GM18520 (cell line): ENCODE data around the gene ASAH2.
"Not testable (repeated sequence)": the region's sequence is repeated elsewhere in the genome, so short reads cannot be mapped to it uniquely, and the experiment has no call there.

Source experiments
- ATAC-seq: cut with Tn5 transposase; IDR thresholded peaks from one replicate; pipeline ENCODE4 v1.9.1; 2021; ENCODE audit not compliant: unreplicated experiment

ASAH2 gene

DNA sequence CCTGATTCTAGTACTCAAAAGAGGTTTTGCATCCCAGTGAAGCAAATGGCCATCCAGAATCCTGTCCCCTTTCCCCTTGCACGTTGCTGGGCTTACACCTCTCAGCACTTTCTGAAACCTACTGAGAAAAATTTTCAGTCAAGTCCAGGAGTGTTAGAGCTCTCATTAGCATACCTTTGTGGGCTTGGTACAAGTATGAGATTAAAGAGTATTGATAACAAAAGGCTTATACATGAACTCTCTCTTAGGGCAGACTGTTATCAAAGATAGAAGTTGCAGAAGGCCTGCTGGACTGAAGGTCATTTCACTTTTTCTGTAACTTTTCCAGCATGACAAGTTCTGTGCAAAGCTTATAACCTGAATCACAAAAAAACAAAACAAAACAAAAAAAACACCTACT lies at the start of gene ASAH2:
TSS of gene ASAH2 (minus strand) at position 123 of the 400 bp plus-strand sequence. CDS start 2,906 bp downstream, outside the sequence.
- no peak for ATAC-seq

DNA sequence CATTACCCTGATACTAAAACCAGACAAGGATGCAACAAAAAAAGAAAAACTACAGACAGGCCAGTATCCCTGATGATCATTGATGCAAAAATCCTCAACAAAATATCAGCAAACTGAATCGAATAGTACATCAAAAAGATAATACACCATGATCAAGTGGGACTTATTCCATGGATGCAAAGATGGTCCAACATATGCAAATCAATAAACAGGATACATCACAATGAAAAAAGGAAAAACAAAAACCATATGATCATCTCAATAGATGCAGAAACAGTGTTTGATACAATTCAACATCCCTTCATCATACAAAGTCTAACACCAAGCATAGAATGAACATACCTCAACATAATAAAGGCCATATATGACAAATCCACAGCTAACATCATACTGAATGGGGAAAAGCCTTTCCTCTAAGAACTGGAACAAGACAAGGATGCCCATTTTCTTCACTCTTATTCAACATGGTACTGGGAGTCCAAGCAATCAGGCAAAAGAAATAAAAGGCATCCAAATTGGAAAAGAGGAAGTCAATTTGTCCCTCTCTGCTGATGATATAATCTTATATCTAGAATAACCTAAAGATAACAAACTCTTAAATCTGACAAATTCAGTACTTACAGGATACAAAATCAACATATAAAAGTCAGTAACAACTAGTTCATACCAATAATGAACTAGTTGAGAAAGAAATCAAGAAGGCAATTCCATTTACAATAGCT lies 48.8 kb upstream of the ASAH2 start:
- no peak for ATAC-seq

DNA sequence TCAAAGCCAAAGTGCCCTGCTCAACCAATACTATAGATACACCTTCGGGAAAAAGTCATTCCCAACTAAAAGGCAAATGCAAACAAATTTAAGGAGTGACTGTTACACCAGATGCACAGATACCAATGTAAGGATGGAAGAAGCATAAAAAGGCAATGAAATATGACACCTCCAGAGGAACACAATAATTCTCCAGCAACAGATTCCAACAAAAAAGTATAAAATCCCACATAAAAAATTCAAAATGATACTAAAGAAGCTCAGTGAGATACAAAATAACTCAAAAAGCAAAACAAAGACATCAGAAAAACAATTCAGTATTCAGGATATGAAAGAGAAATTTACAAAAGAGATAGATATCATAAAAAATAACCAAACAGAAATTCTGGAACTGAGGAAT lies 44.1 kb upstream of the ASAH2 start:
- no peak for ATAC-seq

DNA sequence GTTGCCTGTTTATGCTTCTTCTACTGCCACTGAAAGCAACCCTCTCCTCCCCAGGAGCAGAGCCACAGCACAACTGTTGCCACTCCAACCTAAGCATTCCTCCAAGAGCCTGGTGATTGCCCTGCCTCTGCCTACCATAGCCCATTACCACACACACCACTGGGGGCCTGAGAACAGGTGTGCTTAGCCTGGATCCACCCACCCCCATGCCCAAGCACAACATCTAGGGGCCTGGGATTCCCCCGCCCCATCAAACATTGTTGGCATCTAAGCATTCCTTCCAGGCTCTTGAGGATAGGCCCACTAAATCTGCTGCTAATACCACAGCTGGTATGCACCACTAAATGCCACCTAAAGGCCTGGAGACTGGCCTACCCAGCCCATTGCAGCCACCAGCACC lies 43.3 kb upstream of the ASAH2 start:
- ATAC-seq = no peak

DNA sequence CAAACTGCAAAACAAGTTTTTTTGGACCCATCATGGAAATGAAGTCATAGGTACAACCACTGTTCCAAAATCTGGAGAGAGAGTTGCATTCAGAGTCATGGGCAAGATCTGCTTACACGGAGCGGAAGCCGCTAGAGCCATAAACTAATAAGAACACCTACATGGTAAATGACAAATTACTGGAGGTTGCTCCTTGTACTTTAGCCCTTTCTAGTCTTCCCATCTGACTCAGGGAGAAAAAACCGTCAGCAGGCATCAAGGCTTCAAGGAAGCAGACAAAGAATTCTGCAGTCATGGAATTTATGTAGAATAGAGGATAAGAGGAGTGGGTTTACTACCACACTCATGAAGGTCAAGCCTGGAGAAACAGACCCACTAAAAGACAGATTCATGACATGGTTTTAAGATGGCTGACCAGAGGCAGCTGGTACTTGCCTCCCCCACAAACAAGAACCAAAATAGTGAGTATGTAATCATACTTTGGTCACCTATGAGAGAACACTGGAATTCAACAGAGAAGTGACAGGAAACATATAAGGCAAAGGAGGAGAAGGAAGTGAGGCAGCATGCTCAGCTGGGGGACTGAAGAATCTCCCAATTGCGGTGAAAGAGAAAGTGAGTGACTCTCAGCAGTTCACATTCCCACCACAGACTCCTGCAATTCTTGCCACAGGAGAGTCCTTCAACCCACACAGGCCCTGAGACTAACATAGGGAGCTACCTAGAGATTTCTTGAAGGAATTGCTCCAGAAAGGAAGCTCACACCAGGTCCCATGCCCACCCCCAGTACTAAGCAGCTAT lies 42.4 kb upstream of the ASAH2 start:
- no peak for ATAC-seq

DNA sequence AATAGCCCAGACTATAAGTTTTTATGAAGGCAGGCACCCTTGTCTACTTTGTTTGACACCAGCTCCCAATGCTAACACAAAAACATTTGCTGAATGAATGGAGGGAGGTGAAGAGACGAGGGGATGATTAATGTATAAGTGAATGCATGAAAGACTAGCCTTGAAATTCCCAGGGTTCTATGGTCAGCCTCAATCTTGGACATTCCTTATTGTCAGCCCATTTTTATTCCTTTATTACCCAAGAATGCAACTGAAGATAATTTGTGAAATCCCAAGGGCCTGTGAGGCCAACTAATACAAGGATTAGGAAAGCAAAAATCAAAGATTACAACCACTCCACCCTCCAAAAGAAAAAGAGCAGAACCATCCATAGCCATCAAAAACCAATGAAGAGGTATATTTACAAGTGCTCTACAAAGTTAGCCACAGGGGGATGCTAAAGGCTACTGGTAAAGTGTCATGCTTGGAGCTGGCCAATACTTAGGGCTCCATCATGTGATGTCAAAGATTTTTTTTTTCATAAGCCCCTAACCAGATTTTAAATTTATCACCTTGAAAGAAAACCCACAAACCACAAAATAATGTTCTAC lies 40.0 kb upstream of the ASAH2 start:
- no peak for ATAC-seq

DNA sequence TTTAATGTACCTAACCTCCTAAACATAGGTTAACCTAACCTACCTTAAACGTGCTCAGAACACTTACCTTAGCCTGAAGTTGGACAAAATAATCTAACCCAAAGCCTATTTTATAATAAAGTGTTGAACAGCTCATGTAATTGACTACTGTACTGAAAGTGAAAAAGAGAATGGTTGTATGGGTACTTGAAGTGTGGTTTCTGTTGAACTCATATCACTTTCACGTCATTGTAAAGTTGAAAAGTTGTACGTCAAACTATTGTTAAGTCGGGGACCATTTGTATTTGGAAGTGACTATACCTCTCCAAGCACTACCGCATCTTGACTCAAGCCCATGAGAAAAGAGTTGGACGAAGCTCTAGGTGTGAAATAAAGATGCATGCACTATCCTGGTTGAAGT lies 37.9 kb upstream of the ASAH2 start:
- no peak for ATAC-seq

DNA sequence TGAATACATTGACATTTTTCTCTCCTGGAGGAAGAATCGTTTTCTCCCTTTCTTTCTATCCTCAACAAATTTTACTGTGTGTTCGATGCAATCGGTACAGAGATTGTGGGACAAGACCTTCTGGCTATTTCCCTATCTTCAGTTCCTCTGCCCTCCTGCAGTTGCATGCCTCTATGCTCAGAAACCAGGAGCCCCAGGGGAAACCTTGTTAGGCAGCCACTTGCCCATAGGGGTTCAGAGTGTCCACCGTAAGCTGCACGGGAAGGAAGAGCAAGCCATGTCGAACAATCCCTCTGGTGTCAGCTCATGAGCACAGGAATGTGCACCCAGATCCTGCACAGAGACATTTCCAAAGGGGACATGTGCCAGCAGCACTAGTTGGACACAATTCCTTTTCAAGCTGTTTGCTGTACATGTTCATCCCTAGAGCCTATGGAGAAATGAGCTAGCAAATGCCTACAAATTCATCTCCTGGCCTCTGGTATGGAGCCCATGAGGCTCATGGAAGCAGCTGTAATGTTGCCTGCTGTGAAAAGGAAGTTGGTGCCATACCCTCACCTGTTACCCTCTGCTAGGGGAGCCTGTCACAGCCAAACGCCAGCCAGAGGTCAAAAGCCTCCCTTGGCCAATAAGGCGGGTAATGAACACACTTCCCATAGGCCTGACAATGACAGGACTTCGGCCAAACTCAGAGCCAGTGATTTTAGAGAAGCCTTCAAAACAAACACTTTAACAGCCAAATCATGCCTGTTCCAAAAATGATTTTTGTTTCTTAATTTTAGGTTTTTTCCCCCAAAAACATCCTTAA lies 35.9 kb upstream of the ASAH2 start:
- ATAC-seq = no peak

DNA sequence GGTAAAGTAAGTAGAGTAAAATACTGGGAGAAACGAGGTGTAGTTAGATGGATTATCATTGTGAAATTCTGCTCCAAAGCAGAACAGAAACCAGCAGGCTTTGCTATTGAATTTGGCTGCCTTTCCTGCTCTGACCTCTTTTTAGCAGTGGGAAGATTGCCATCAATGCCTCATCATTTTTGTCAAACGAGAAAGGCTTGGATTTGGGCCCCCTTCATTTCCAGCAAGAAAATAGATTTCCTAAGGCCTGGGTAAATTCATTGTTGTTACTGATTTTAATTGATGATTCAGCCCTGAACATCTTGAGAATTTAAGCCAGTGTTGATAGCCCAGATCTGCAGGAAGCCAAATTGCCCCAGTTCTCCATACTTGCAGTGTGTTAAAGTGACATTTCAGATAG lies 35.2 kb upstream of the ASAH2 start:
- ATAC-seq = no peak

DNA sequence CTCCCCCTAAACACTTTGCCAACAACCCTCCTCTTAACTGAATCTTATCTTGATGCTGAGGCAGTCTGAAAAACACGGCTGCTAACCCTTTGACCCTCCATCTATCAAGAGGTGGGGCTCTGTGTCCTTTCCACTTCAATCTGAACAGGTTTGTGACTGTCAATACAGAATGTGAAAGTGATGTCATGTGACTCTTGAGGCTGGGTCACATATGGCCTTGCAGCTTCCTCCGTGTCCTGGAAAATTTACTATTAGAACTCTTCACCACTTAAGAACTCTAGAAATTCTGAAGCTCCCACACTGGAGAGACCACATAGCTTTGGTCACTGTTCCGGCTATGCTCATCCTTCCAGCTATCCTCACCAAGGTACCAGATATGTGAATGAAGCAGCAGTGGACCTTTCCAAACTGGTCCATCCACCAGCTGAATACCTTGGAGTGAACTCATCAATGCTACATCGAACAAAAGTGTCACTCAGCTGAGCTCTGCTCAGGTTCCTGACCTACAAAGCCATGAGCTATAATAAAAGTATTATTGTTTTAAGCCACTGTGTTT lies 30.7 kb upstream of the ASAH2 start:
- no peak for ATAC-seq

DNA sequence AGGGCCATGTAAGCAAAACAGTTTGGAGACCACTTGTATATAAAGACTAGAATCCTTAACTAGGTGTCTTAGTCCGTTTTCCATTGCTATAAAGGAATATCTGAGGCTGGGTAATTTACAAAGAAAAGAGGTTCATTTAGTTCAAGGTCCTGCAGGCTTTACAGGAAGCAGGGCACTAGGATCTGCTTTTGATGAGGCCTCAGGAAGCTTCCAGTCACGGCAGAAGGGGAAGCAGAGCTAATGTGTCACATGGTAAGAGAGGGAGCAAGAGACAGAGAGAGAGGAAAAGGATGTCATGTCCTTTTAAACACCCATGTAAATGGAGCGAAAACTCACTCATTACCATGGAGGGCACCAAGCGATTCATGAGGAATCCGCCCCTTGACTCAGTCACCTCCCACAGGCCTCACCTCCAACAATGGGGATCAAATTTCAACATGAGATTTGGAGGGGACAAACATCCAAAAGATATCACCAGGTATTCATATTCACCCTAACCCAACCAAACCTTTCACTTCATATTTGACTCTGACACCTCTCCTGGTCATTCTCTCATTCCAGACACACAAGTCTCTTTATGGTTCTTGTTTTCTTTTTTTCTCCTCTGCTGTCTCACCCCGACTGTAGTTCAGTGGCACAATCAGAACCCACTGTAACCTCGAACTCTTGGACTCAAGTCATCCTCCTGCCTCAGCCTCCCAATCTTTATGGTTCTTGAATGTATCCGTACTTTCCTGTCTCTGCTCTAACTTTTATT lies 30.1 kb upstream of the ASAH2 start:
- ATAC-seq = no peak

DNA sequence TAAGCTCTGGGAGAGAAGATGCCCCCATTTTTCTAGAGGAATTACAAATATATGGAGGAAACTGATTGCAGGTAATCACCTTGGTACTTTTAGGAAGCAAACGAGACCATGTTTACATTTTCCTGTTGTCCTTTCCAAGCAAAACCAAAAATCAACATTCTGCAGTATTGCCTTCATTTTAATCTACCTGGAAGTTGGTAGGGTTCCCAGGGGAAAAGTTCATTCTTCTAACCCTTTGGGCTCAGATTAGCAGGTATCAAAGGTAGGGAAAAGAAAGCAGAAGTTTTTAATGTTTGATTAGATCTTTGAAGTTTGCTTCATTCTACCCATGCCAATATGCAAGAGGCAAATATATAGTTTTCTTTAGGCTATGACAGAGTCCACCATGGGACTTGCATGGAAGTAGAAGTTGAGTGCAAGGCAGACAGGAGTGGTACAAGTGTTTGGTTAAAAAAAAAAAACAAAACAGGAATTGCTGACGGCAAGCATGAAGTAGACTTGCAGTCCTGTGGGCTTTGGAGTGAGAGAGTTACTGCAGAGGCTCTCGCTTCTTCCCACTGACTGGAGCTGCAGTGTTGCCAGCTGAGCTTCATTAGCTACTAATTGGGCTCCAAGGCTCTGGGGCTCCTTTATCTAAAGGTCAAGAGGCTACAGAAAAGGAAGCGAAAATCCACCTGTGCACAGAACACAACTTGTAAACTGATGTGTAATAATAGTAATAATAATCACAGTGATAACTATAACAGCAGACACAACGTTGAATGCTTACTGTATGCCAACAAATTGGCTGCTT lies 28.9 kb upstream of the ASAH2 start:
- ATAC-seq = no peak

DNA sequence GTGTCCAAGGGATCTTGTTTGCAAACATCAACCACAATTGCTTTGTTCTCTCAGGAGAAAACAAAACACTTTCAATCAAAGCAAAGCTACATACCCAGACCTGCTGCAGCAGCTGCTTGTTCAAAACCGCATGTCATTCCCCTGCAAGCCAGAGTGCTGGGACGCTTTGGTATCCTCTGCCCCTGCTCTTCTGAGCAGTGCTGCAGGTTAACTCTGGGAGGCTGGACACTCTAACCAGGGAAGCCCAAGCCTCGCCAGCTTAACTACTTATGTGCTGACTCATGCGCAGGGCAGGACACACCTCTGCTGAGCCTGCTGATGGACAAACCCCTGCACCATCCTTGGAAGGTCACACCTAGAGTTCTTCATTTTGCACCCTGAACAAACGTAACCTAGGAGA lies 28.2 kb upstream of the ASAH2 start:
- ATAC-seq = no peak

DNA sequence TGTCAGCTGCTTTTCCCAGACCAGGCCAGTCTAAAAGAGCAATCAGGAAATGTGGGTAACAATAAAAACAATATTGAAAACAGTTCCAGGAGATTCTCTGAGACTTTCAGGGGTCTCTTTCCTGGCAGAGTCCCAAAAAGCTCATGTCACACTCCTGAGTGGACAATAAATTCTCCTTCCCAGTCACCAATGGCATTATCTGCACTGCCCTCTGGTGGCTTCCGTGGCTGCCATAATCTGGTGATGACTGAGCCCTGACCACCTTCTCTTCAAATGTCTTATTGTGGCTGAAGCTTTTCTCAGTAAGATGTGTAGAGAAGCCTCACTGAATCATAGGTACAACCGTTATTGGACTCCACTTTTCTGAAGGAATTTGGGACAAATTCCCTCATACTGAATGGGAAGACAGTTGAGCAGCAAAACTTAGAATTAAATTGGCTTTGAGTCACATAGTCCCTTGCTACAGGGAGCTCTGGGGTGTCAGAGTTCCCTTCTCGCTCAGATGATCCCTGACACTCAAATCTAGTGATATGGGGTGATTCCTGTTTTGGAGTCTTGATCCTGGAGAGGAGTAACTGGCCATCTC lies 24.4 kb upstream of the ASAH2 start:
- peak; percentile 49 for ATAC-seq

DNA sequence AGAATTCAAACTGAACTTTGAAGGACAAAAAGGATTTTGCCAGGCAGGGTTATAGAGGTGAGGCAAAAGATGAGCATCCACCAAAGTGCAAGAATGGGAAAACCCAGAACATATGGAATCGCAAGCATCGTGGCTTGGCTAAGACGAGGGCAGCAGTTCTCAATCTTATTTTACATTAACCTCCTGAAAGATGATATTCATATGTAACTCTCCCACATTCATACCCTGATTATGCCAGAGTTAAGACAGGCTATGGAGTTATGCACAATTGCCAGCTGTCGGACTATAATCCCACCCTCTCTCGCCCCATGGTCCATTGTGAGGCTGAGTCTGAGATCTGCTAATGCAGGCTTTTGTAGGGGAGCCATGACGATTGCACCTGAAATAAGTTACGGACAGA lies 21.2 kb upstream of the ASAH2 start:
- ATAC-seq = no peak

DNA sequence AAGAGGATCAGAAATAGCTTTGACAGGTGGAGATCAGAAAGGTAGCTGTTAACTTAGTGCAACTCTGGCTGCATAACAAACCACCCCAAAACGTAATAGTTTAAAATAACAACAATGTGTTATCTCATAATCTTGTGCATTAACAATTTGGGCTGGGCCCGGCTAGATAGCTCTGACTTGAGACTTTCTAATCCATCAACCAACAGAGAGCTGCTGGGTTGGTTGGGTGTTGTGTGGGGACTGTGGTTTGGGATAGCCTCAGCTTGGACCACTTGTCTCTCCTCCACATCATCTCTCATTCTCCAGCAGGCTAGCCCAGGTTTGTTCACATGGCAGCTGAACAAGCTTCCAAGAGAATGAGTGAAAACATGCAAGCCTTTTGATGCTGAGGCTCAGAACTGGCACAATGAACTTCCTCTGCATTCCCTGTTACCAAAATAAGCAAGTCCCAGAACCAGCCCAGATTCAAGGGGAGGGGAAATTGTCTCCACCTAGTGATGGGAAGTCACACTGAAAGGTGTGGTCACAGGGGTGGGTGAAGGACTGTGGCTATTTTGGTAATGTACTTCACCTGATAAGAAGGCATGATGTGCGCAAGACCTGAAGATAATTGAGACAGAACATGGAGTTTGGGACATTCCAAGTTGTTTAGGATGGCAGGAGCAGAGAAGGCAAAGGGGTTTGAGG lies 20.4 kb upstream of the ASAH2 start:
- ATAC-seq = no peak

DNA sequence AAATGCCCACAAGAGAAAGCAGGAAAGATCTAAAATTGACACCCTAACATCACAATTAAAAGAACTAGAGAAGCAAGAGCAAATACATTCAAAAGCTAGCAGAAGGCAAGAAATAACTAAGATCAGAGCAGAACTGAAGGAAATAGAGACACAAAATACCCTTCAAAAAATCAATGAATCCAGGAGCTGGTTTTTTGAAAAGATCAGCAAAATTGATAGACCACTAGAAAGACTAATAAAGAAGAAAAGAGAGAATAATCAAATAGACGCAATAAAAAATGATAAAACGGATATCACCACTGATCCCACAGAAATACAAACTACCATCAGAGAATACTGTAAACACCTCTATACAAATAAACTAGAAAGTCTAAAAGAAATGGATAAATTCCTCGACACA lies 16.6 kb upstream of the ASAH2 start:
- ATAC-seq = not testable (repeated sequence)

DNA sequence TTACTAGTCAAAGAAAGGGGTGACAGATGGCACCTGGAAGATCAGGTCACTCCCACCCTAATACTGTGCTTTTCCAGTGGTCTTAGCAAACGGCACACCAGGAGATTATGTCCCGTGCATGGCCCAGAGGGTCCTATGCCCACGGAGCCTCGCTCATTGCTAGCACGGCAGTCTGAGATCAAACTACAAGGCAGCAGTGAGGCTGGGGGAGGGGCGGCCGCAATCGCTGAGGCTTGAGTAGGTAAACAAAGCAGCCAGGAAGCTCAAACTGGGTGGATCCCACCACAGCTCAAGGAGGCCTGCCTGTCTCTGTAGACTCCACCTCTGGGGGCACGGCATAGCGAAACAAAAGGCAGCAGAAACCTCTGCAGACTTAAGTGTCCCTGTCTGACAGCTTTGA lies 11.3 kb upstream of the ASAH2 start:
- ATAC-seq = not testable (repeated sequence)
